Astrocyte of the spinal cord (primary cell): ENCODE results near the gene ZRANB1.

ENCODE experiments used
- DNase-seq: peaks from one replicate; pipeline ENCODE4 v3.0.0; 2011; ENCODE audit warnings: low read depth, low spot score
- H3K4me3 ChIP-seq: 2 replicates; pipeline ENCODE4 v1.5.1; 2011; ENCODE audit warnings: low read depth, mild to moderate bottlenecking, low read length, moderate library complexity
- CTCF ChIP-seq: IDR thresholded peaks from 2 replicates; pipeline ENCODE4 v1.5.1; 2012; ENCODE audit warnings: low read depth, mild to moderate bottlenecking, low read length, inconsistent platforms
- in situ Hi-C: cut with HindIII; loops from 2 replicates; pipeline ENCODE4 v1.10.0; 2017; ENCODE audit warnings: low sequenced_read_pairs

ZRANB1 gene

GRCh38 chr10:125025341-125025740 is 83.4 kb downstream of the ZRANB1 start:
- no peak for DNase-seq
- H3K4me3 ChIP-seq = no peak overlapping the region
- TF ChIP-seq CTCF = no peak
- in situ Hi-C loops = no loop called here

- H3K4me3 ChIP-seq = no peak overlapping the region
- no peak for TF ChIP-seq CTCF
- in situ Hi-C loops = no loop called here
- no peak for DNase-seq
Observed at GRCh38 chr10:125026036-125026931, 84.4 kb downstream of the ZRANB1 start.

- TF ChIP-seq CTCF = no peak
- in situ Hi-C loops = no loop called here
- DNase-seq = no peak
- no peak overlapping the region for H3K4me3 ChIP-seq
Observed at GRCh38 chr10:125026974-125027735, 85.2 kb downstream of the ZRANB1 start.

- in situ Hi-C loops = no loop called here
- H3K4me3 ChIP-seq = no peak overlapping the region
Observed at GRCh38 chr10:125027871-125028869, 86.2 kb downstream of the ZRANB1 start.

GRCh38 chr10:125029584-125030242 is 87.8 kb downstream of the ZRANB1 start:
- peak; percentile 62 for DNase-seq
- no peak overlapping the region for H3K4me3 ChIP-seq
- no peak for TF ChIP-seq CTCF
- in situ Hi-C loops = no loop called here

More at GRCh38 chr10:125027871-125028869, 86.2 kb downstream of the ZRANB1 start:
- no peak for TF ChIP-seq CTCF
- peak; percentile 32 for DNase-seq
